Glomerular visceral epithelial cell (primary cell): ENCODE data around the gene CRTAC1.

Source experiments
- DNase-seq: peaks from one replicate; pipeline ENCODE4 v3.0.0-alpha.2; 2016; ENCODE audit errors: extremely low spot score

Gene CRTAC1

GRCh38 chr10:98030991-98031431, 590 bp upstream of the CRTAC1 start:
- DNase-seq, result no peak

- DNase-seq, result peak; percentile 24
These were observed 1.0 kb downstream of the CRTAC1 start for GRCh38 chr10:98029149-98030092.

- DNase-seq, result peak; percentile 47
These were observed 2.2 kb downstream of the CRTAC1 start for GRCh38 chr10:98028168-98028770.

GRCh38 chr10:98023024-98023423, 7.4 kb downstream of the CRTAC1 start:
- DNase-seq, result no peak

- DNase-seq, result no peak
These were observed 9.6 kb downstream of the CRTAC1 start for GRCh38 chr10:98020784-98021183.

- DNase-seq, result no peak
These were observed 10.2 kb downstream of the CRTAC1 start for GRCh38 chr10:98020254-98020653.

GRCh38 chr10:98019784-98020183, 10.6 kb downstream of the CRTAC1 start:
- DNase-seq, result no peak

GRCh38 chr10:98016772-98017475, 13.5 kb downstream of the CRTAC1 start:
- no peak for DNase-seq

- no peak for DNase-seq
These were observed 16.6 kb downstream of the CRTAC1 start for GRCh38 chr10:98013776-98014175.

- no peak for DNase-seq
These were observed 17.3 kb downstream of the CRTAC1 start for GRCh38 chr10:98013122-98013521.

- DNase-seq, result no peak
These were observed 17.8 kb downstream of the CRTAC1 start for GRCh38 chr10:98012644-98013043.

GRCh38 chr10:98010939-98011685, 19.3 kb downstream of the CRTAC1 start:
- no peak for DNase-seq

GRCh38 chr10:98006266-98006665, 24.2 kb downstream of the CRTAC1 start:
- no peak for DNase-seq

- DNase-seq, result no peak
These were observed 28.7 kb downstream of the CRTAC1 start for GRCh38 chr10:98001736-98002135.

GRCh38 chr10:98000346-98000745, 30.1 kb downstream of the CRTAC1 start:
- no peak for DNase-seq

GRCh38 chr10:97999923-98000248, 30.5 kb downstream of the CRTAC1 start:
- no peak for DNase-seq

GRCh38 chr10:97999066-97999922, 31.1 kb downstream of the CRTAC1 start:
- no peak for DNase-seq

GRCh38 chr10:97991871-97992270, 38.5 kb downstream of the CRTAC1 start:
- DNase-seq, result peak; percentile 6

- no peak for DNase-seq
These were observed 48.6 kb downstream of the CRTAC1 start for GRCh38 chr10:97981816-97982215.

- no peak for DNase-seq
These were observed 52.7 kb downstream of the CRTAC1 start for GRCh38 chr10:97977673-97978072.

GRCh38 chr10:97975598-97975997, 54.8 kb downstream of the CRTAC1 start:
- DNase-seq, result no peak
